Stimulated activated CD4-positive, alpha-beta T cell treated with anti-CD3 and anti-CD28 coated beads, Interleukin-12 subunit alpha, Interleukin-12 subunit beta, amount 100 ng/mL, for 24 hours (primary cell): ENCODE results near the gene SPATA31E1.

Experiments used
- DNase-seq, 2 experiments: peaks; one replicate each; pipeline ENCODE4 v3.0.0-alpha.2; 2020; ENCODE audit warnings: low read depth in 2 of 2

SPATA31E1 gene

DNA sequence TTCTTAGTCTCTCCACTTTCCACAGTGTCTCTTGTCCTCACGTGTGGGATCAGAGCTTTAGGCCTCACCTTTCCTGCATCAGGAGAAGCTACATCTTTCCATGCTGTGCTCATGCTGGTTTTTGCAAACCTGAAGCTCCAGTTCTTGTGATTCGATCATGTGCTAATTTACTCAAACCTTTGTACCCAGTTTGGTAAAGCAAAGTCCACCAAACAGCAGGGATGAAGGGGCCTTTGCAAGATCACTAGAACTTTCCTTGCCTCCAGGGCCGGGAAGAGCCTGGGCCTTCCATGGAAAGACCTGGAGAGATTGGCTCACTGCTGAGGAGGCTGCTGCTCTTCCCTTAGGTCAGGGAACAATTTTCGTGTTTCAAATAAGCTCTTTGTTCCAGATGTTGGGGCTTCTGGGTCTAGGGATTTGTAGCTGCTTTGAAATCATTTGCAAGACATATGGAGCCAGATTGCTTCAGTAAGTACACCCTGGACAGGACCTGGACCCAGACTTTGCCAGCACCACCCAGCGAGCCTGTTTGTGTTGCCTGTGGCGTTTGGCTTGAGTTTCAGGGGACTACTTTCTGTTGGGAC lies 18.7 kb upstream of the SPATA31E1 start:
- DNase-seq: no peak

DNA sequence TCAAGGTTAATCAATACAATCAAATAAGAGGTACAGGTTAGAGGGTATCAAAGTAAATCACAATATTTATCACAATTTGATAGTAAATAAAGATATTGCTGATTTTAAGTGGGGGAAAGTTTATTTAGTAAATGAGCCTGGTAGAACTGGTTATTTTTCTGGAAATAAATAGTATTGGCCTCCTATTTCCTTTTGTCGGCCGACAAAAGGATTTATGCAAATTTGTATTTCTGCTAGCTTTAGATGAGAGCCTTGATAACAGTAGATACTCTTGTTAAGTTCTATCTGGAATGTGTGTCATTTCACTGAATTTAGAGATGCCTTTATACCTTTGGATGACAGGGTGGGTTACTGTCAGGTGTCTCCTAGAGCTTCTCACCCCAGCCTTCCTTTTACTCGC lies 17.8 kb upstream of the SPATA31E1 start:
- DNase-seq: no peak

DNA sequence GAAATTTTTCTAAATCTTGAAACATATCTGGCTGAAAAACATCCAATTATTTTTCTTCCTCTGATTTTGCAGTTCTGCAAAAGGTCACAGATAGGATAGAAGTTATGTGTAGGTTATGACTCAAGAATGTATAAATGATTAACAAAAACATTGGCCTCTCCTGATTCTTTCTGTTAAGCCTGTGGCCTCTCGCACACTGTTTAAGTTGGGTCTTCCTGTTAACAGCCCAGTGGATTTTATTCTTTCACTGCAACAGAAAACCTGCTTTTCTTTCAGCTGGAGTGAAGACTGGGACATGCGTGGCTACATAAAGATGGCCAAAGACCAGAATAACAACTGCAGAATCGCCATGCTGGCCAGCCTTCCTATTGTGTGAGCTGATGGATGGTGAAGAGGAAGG lies 17.1 kb upstream of the SPATA31E1 start:
- no peak for DNase-seq

DNA sequence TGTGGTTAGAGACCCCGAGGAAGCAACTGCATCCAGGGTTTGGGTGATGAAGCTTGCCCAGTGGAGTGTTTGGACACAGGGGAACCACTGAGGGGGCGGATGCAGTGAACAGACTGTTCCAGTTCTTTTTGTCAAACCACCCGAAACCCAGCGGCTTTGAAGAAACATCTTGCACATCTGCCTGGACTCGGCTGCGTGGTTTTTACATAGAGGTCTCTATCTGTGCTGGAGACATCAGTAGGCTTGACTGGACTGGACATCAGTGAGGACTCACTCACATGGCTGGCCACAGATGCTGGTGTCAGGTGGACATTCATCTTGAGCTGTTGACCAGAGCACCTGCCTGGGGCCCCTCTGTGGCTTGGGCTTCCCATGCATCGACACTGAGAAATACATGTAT lies 15.3 kb upstream of the SPATA31E1 start:
- DNase-seq: no peak

DNA sequence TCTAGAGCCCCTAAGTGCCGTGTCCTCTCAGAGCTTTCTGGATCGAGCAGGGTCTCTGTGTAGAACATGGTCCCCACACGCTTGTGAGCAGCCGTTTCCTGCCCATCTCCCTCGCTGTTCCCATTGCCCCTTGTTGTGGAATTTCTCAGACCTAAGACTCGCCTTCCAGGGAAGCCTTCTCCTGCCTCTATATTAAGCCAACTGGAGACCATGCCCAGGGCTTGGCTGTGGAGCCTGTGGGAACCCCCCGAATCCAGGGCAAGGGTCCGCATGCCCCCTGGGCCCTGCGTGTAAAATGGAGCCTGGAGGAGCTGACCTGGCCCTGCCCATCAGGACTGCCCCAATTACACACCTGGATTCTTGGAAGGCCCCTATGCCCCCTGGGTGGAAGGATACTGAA lies 14.5 kb upstream of the SPATA31E1 start:
- DNase-seq: no peak

DNA sequence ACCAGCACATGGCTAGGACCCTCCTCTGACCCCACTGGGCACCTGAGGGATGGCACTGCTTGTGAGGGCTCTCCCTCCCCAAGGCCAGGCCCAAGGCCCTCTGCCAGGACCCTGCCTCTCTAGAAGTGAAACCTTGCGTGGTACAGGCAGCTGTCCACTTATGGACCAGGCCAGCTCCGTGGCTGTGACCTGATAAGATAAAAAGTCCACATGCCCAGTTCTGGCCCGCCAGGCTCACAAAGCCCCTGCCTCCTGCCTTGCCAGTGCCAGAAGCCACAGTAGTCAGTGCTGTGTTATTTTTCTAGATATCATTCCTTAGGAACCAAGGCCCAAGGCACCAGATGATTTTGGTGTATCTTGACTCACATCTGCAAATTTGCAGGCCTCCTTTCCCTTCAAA lies 14.0 kb upstream of the SPATA31E1 start:
- DNase-seq: no peak

DNA sequence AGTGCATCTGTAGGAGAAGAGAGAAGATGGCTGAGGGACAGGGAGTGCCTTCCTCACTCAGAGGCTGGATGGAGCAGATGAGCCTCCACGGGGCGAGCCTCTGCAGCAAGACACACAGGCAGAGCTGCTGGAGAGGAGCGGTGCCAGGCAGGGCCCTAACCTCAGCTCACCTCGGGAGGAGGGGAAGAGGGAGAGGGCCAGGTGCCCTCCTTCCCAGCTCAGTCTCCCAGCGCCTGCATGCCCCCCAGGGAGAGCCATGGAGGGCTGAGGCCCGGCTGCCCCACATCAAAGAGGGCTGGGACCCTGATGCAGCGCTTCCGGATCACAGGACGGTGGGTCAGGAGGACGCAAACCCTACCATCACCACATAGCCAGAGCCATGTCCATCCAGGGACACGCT lies 13.6 kb upstream of the SPATA31E1 start:
- DNase-seq: no peak

DNA sequence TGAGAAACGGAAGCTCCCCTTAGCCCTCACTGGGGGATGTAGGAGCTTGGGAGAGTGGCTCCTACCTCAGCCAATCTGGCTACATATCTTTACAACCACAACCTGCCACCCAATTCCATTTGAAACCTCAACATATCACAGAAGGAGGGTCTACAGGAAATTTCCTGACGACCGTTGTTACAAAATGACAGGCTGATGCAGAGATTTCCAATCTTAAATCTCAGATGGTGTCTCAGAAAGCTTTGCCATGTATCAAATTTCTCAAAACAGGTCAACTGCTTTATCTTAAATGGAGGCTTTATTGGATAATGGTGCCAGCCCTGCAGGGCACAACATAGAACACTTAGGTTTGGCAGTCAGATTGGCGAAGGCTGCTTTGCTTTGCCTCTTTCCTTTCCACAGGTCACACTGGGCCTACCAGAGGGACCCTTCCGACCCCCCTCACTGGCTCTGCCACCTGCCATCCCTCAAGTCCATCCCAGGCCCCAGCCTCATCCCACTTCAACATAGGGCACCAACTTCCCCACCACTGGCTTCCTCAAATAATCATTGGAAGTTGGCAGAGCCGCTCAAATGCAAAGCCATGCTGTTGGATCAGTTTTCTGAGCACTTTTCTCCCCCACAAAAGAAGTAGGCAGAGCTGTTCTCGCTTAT lies 11.1 kb upstream of the SPATA31E1 start:
- DNase-seq: no peak

DNA sequence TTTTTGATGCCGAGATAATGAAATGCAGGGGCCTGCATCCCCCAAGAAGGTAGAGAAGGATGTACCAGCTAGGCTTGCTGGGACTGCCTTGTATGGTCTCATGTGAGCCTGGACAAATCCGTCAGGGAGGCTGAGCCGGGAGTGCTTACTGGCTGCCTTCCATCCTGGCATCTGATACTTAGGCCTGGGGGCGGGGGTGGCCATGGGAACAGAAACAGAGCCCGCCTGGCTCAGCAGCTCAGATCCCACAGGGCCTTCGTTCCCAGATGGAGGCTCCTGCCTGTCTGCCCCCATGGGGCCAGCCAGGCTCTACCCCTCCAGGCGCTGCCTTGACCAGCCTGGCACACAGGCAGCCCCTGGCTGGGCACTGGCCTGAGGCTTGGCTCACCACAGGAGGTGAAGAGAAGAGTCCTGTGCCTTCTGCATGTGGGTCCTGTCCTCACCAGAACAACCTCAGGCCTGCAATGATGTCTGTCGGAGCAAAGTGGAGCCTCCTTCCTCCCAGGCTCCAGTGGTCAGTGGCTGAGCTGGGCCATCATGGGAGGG lies 10.5 kb upstream of the SPATA31E1 start:
- no peak for DNase-seq

DNA sequence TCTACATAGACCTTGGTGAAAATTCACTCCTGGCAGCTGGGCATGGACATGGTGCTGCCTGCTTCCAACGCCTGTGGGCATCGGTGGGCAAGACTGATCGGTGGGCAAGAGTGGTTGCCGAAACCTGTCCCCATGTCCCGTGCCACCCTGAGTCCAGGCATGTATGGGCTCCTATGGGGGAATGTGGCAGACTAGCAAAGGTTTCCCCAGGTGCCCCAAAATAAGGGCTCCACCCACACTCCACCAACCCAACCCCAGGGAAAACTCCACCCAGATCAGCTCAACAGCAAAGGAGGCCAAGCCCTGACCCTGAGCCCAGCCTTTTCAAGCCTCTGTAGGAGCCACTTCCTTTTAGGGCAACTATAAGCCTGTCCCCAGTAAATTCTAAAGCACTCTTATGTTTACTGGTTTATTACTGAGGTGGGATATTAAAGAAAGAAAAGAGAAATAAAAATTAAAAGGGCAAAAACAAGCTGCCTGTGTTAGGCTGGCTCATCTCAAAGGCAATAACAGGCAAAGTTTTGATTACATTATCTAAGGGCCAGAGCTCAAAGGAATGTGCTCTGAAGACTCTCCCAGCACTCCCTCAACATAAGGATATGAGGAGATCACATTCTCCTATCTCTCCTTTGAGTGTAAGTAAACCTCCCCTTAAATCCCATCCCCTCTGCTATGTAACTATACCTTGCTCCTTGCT lies 8.9 kb upstream of the SPATA31E1 start:
- no peak for DNase-seq

DNA sequence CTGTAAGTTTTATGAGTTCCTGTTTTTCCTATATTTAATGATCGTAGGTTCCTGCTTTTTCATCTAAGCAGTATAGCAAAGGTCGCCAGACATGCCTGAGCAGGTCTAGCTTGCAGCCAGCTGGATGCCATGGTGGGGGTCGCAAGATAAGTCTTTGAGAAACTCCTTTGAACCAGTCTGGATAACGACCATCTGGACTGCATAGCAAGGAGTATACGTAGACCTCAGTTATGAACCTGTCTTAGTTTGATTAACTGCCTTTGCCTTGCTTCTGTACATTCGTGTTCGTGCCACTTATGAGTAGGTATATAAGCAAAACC lies 8.4 kb upstream of the SPATA31E1 start:
- DNase-seq: no peak

DNA sequence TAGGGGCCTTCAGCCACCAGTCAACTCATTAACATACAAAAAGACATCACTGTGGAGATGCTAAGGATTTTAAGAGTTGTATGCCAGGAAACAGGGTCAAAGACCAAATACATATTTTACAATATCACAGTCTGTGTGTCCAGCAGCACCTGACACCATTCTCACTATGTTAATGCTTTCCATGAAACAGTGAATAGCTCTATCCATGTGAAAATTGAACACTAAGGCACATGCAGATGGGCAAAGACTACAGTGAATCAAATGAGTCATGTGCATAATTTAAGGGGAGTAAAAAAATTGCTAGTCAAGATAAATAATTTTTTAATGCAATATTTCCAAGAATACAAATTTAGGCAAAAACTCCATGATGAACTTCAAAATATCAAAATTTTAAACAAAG lies 7.6 kb upstream of the SPATA31E1 start:
- no peak for DNase-seq

DNA sequence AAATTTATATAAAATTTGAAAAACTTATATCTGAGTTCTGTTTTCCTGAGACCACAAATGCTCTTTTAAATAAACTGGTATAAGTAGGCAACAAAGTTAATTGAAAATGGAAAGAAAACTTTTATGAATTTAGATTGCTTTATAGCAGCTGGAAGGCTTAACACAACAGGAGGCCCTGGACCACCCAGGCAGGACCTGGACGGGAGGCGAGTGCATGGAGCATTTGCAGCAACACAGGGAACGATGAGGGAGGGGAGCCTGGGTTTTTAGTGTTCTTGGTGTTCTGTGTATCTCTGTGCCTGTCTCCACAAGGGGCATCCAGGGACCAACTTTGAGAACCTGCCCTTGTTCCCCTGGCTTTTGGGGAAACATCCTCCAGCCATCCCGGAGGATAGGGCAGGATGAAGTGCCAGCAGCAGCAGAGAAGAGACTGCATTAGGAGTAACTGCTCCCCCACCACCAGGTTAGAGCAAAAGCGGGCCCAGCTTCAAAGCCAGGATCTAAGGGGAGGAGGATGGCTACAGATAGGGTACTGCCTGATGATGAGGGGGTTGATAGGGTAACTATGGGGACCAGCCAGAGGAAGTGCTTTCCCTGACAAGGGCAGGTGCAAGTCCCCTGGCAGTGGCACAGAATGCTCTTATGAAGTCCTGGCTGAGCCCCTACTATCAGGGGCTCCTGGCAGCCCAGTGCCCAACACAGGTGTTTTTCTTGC lies 6.7 kb upstream of the SPATA31E1 start:
- no peak for DNase-seq

DNA sequence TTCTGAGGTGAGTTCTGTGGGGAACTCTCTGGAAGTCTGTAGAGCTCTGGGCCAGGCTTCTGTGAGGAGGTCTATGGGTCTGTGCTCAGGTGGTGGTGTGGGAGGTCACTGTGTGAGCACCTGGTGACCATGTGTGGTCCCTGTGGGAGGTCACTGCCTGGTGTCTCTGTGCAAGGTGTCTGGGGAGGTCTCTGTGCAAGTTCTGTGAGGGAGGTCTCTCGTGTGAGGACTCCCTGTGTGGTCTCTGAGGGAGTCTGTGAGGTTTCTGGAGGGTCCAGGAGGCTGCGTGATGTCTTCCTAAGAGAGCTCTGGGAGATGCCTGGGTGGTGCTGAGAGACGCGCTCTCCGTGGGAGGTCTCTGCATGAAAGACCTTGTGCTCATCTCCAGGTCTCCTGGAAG lies 6.0 kb upstream of the SPATA31E1 start:
- DNase-seq: no peak

DNA sequence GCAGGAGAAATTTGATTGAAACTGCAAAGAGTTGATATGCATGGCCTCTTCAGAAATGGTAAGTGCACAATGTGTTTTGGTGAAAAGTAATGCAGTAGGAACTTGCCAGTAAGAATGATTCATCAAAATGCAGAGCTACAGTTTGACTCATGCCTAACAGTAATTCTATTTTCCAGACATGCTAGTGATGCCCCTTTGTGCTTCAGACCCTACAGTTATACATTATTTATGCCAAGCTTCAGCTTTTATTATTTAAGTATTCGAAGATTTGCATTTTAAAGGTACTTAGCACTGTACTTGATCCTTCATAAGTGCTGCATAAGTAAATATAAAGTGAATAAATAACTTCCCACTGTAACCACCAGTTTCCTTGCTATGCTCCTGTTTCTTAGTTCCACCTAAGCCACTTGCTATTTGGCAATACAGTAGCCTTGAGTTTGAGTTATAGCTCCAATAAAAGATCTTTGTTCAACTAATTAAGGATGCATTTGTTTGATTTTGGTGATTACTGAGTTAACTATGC lies 3.6 kb upstream of the SPATA31E1 start:
- DNase-seq: no peak

DNA sequence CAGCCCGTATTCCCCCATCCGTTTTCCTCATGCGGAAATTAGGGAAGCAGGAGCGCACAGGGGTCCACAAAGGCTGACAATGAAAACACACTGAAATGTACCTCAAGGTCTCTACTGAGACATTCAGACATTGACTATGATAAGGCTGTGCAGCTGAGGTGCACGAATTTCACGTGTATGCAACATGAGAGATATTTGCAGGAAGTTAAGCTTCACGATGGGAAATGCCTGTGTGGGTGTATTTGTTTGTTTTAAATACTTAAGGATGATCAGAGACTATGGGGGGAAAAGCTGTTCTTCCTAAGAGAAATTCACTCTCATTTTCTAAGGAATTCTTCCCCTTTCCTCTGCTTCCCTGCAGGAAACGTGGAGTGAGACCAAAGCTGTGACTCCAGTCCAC lies 2.6 kb upstream of the SPATA31E1 start:
- DNase-seq: no peak

DNA sequence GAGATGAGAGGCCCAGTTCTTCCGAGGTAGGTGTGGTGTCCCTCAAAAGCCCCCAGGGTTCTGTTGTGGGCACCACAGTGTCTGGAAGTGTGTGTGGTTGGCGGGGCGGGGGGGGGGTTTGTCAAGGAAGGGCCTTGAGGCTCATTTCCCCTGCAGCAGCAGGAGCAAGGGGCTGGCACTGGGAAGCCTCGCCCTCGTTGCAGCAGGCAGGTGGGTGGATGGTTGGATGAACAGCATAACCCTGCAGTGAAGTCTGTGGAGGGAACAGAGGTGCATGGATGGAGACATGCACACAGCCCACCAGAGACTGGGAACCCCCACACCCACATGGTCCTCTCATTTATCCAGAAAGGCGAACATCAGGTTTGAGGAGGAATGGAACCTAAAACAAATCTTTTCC lies 2.0 kb upstream of the SPATA31E1 start:
- no peak for DNase-seq

DNA sequence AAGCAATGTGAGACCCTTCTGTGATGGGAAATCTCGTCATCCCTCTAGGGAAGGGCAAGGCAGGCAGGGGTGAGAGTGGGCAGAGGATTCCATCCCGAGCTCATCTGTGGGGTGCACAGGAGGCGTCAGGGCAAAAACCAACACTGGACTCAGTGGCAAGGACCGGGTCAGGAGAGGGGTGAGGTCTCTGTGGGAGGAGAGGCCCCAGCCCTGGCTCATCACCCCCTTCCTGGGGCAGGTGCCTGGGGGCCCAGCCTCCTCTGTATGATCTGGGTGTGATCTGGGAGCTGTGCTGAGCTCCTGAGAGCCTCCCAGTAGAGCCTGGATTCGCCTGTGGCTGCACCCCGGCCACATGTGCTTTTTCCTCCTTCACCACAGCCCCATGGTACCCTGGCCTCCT lies 597 bp downstream of the SPATA31E1 start:
- no peak for DNase-seq

DNA sequence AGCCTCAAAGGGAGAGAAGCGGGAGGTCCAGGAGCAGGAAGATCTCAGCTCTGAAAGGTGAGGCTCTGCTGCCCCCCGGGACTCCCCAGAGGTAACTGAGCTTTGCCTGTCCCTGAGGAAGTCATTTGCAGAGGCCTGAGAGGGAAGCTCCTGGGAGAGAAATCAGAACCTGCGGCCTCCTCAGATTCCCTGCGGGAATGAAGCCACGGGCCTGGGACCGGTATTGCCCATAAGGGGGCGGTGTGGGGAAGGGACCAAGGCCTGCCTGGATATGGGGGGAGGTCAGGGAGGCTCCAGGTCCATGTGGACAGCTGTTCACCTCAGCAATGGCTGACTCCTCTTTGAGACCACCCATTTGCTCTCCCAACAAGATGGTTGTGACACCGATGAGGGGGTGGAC lies 1.3 kb downstream of the SPATA31E1 start:
- DNase-seq: no peak

DNA sequence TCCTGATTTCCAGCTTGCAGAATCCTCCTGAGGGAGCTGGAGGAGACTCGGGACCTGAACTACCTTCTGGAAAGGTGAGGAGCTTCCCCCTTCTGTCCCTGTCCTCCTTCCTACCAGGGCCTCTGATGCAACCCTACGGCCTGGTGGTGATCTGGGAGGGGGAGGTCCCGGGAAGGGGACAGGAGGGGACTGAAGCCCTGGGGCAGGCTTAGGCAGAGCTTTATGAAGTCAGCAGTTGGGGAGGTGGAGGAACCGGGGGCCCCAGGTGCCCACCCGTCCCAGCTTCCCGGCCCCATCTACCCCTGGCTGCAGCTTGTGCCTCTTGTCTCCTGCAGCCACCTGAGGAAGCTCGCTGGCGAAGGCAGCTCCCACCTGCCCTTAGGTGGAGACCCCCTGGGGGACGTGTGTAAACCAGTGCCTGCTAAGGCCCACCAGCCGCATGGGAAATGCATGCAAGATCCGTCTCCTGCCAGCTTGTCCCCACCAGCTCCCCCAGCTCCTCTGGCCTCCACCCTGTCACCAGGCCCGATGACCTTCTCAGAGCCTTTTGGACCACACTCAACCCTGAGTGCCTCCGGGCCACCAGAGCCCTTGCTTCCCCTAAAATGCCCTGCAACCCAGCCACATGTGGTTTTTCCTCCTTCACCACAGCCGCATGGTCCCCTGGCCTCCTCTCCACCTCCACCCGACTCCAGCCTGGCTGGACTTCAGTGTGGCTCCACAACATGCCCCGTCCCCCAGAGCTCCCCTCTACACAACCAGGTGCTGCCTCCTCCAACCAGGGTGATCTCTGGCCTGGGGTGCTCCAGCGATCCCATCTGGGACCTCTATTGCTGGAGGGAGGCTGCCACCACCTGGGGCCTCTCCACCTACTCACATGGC lies 2.1 kb downstream of the SPATA31E1 start:
- no peak for DNase-seq

DNA sequence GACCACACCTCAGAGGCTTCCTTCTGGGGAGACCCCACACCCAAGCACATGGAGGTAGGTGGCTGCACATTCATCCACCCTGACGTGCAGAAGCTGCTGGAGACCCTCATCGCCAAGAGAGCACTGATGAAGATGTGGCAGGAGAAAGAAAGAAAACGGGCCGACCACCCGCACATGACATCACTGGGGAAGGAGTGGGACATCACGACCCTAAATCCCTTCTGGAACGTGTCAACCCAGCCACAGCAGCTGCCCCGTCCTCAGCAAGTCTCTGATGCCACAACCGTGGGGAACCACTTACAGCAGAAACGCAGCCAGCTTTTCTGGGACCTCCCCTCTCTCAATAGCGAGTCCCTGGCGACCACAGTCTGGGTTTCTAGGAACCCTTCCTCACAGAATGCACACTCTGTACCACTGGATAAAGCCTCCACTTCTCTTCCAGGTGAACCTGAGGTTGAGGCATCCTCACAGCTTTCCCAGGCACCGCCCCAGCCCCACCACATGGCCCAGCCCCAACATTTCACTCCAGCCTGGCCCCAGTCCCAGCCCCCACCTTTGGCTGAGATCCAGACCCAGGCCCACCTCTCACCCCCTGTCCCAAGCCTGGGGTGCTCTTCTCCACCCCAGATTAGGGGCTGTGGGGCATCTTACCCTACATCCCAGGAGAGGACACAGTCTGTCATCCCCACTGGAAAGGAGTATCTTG lies 3.0 kb downstream of the SPATA31E1 start:
- no peak for DNase-seq
